ENCODE data around the gene BDNF. TPM values are rescaled to one million over a fixed set of nuclear protein-coding genes. Genes with fewer than 3 reads are reported as not detected.
"Not testable (repeated sequence)": the region's sequence is repeated elsewhere in the genome, so short reads cannot be mapped to it uniquely, and the experiment has no call there.

Gene BDNF
- total RNA-seq, 1 donor from 2014 or later = not detected

GRCh38 chr11:27673979-27674663 lies 26.1 kb downstream of the BDNF start:
- Mint-ChIP-seq H3K27ac (no peak overlapping the region), H3K4me1 (no peaks in the 10 kb centered on the region), H3K27me3 (no peaks in the 10 kb centered on the region), H3K36me3 (ENCODE audit: low read depth) (no peaks in the 10 kb centered on the region), H3K9me3 (no peaks in the 10 kb centered on the region), H3K4me3 (no peak overlapping the region)
- intact Hi-C loops (cut with micrococcal nuclease) = no loop called here
- DNase-seq = no peak

- H3K9me3 Mint-ChIP-seq = peaks cover 5% of the 10 kb centered on the region
- DNase-seq = no peak
- no peak overlapping the region for H3K4me3 Mint-ChIP-seq
- no peaks in the 10 kb centered on the region for H3K36me3 Mint-ChIP-seq (ENCODE audit: low read depth)
- no peaks in the 10 kb centered on the region for H3K27me3 Mint-ChIP-seq
- no peaks in the 10 kb centered on the region for H3K4me1 Mint-ChIP-seq
- H3K27ac Mint-ChIP-seq = no peak overlapping the region
- intact Hi-C loops (cut with micrococcal nuclease) = no loop called here
Observed at GRCh38 chr11:27672836-27673464, 27.3 kb downstream of the BDNF start.

GRCh38 chr11:27665508-27666101 lies 34.6 kb downstream of the BDNF start:
- H3K27ac Mint-ChIP-seq; DNase-seq; intact Hi-C loops (cut with micrococcal nuclease); H3K4me1 Mint-ChIP-seq; H3K4me3 Mint-ChIP-seq; H3K27me3 Mint-ChIP-seq; H3K36me3 Mint-ChIP-seq (ENCODE audit: low read depth): not testable (repeated sequence)
- H3K9me3 Mint-ChIP-seq = peaks cover 20% of the 10 kb centered on the region

- no peaks in the 10 kb centered on the region for H3K36me3 Mint-ChIP-seq (ENCODE audit: low read depth)
Observed at GRCh38 chr11:27663326-27663725, 36.9 kb downstream of the BDNF start.

GRCh38 chr11:27660171-27660570 lies 40.1 kb downstream of the BDNF start:
- Mint-ChIP-seq H3K4me3 (no peak overlapping the region), H3K27ac (no peak overlapping the region), H3K4me1 (no peaks in the 10 kb centered on the region), H3K27me3 (no peaks in the 10 kb centered on the region), H3K9me3 (peaks cover 7% of the 10 kb centered on the region), H3K36me3 (ENCODE audit: low read depth) (no peaks in the 10 kb centered on the region)
- DNase-seq = no peak
- intact Hi-C loops (cut with micrococcal nuclease) = no loop called here

More at GRCh38 chr11:27663326-27663725, 36.9 kb downstream of the BDNF start:
- no peak for DNase-seq
- no peaks in the 10 kb centered on the region for H3K4me1 Mint-ChIP-seq
- no peak overlapping the region for H3K4me3 Mint-ChIP-seq
- peaks cover 19% of the 10 kb centered on the region for H3K9me3 Mint-ChIP-seq
- H3K27me3 Mint-ChIP-seq = no peaks in the 10 kb centered on the region
- H3K27ac Mint-ChIP-seq = no peak overlapping the region
- intact Hi-C loops (cut with micrococcal nuclease) = no loop called here

GRCh38 chr11:27658535-27659236 lies 41.6 kb downstream of the BDNF start:
- intact Hi-C loops (cut with micrococcal nuclease) = no loop called here
- no peaks in the 10 kb centered on the region for H3K36me3 Mint-ChIP-seq (ENCODE audit: low read depth)

GRCh38 chr11:27656806-27657483 lies 43.3 kb downstream of the BDNF start:
- Mint-ChIP-seq H3K27ac (no peak overlapping the region), H3K4me3 (no peak overlapping the region), H3K27me3 (no peaks in the 10 kb centered on the region), H3K9me3 (peaks cover 7% of the 10 kb centered on the region), H3K4me1 (no peaks in the 10 kb centered on the region), H3K36me3 (ENCODE audit: low read depth) (no peaks in the 10 kb centered on the region)
- DNase-seq = no peak
- intact Hi-C loops (cut with micrococcal nuclease) = no loop called here

More at GRCh38 chr11:27658535-27659236, 41.6 kb downstream of the BDNF start:
- peaks cover 7% of the 10 kb centered on the region for H3K9me3 Mint-ChIP-seq
- no peaks in the 10 kb centered on the region for H3K27me3 Mint-ChIP-seq
- no peak overlapping the region for H3K27ac Mint-ChIP-seq
- no peak overlapping the region for H3K4me3 Mint-ChIP-seq
- DNase-seq = no peak
- H3K4me1 Mint-ChIP-seq = no peaks in the 10 kb centered on the region

GRCh38 chr11:27656320-27656719 lies 43.9 kb downstream of the BDNF start:
- intact Hi-C loops (cut with micrococcal nuclease) = no loop called here
- H3K27me3 Mint-ChIP-seq = no peaks in the 10 kb centered on the region
- no peaks in the 10 kb centered on the region for H3K4me1 Mint-ChIP-seq
- no peak for DNase-seq
- H3K4me3 Mint-ChIP-seq = no peak overlapping the region
- peaks cover 2% of the 10 kb centered on the region for H3K9me3 Mint-ChIP-seq
- H3K36me3 Mint-ChIP-seq (ENCODE audit: low read depth) = no peaks in the 10 kb centered on the region
- H3K27ac Mint-ChIP-seq = no peak overlapping the region

GRCh38 chr11:27653990-27654758 lies 46.1 kb downstream of the BDNF start:
- Mint-ChIP-seq H3K9me3 (no peaks in the 10 kb centered on the region), H3K27me3 (no peaks in the 10 kb centered on the region), H3K27ac (no peak overlapping the region), H3K4me3 (no peak overlapping the region), H3K4me1 (no peaks in the 10 kb centered on the region), H3K36me3 (ENCODE audit: low read depth) (no peaks in the 10 kb centered on the region)
- intact Hi-C loops (cut with micrococcal nuclease) = no loop called here
- no peak for DNase-seq

GRCh38 chr11:27651711-27652110 lies 48.5 kb downstream of the BDNF start:
- Mint-ChIP-seq H3K27me3 (no peaks in the 10 kb centered on the region), H3K27ac (no peak overlapping the region), H3K9me3 (no peaks in the 10 kb centered on the region), H3K4me3 (no peak overlapping the region), H3K36me3 (ENCODE audit: low read depth) (no peaks in the 10 kb centered on the region), H3K4me1 (no peaks in the 10 kb centered on the region)
- no peak for DNase-seq
- intact Hi-C loops (cut with micrococcal nuclease) = no loop called here

- no peaks in the 10 kb centered on the region for H3K27me3 Mint-ChIP-seq
- no peak overlapping the region for H3K4me3 Mint-ChIP-seq
- no peak for DNase-seq
- no peaks in the 10 kb centered on the region for H3K9me3 Mint-ChIP-seq
- no peak overlapping the region for H3K27ac Mint-ChIP-seq
- intact Hi-C loops (cut with micrococcal nuclease) = no loop called here
- H3K4me1 Mint-ChIP-seq = no peaks in the 10 kb centered on the region
- H3K36me3 Mint-ChIP-seq (ENCODE audit: low read depth) = no peaks in the 10 kb centered on the region
Observed at GRCh38 chr11:27650988-27651387, 49.3 kb downstream of the BDNF start.

- H3K9me3 Mint-ChIP-seq = peaks cover 4% of the 10 kb centered on the region
- no peaks in the 10 kb centered on the region for H3K4me1 Mint-ChIP-seq
- H3K27me3 Mint-ChIP-seq = no peaks in the 10 kb centered on the region
- no peak overlapping the region for H3K4me3 Mint-ChIP-seq
- intact Hi-C loops (cut with micrococcal nuclease) = no loop called here
- no peak for DNase-seq
- no peaks in the 10 kb centered on the region for H3K36me3 Mint-ChIP-seq (ENCODE audit: low read depth)
- no peak overlapping the region for H3K27ac Mint-ChIP-seq
Observed at GRCh38 chr11:27649800-27650199, 50.5 kb downstream of the BDNF start.

GRCh38 chr11:27648840-27649239 lies 51.4 kb downstream of the BDNF start:
- H3K9me3 Mint-ChIP-seq = peaks cover 4% of the 10 kb centered on the region
- no peaks in the 10 kb centered on the region for H3K27me3 Mint-ChIP-seq
- no peak overlapping the region for H3K4me3 Mint-ChIP-seq
- DNase-seq = no peak
- H3K27ac Mint-ChIP-seq = no peak overlapping the region
- no peaks in the 10 kb centered on the region for H3K4me1 Mint-ChIP-seq
- H3K36me3 Mint-ChIP-seq (ENCODE audit: low read depth) = no peaks in the 10 kb centered on the region
- intact Hi-C loops (cut with micrococcal nuclease) = no loop called here

All from activated CD4-positive, alpha-beta T cell treated with anti-CD3 and anti-CD28 coated beads, Interleukin-2, amount 10 ng/mL, durations not matched to agents 24 days and 14 days (primary cell).